Medulla oblongata (tissue), 1 donor: ENCODE data around the gene DOCK3.
"Not testable (repeated sequence)": the region's sequence is repeated elsewhere in the genome, so short reads cannot be mapped to it uniquely, and the experiment has no call there.

Experiments
- DNase-seq: peaks from one replicate; pipeline ENCODE4 v3.0.0-alpha.2; 2015; ENCODE audit errors: extremely low spot score

The DOCK3 gene

GRCh38 chr3:51094838-51095237 is 420.1 kb downstream of the DOCK3 start:
- not testable (repeated sequence) for DNase-seq

GRCh38 chr3:51099794-51100535 is 425.2 kb downstream of the DOCK3 start:
- no peak for DNase-seq

- DNase-seq = no peak
Observed at GRCh38 chr3:51100536-51100851, 425.8 kb downstream of the DOCK3 start.

GRCh38 chr3:51102396-51102795 is 427.7 kb downstream of the DOCK3 start:
- no peak for DNase-seq

- DNase-seq = no peak
Observed at GRCh38 chr3:51106242-51106876, 431.6 kb downstream of the DOCK3 start.

- DNase-seq = no peak
Observed at GRCh38 chr3:51110586-51110985, 435.9 kb downstream of the DOCK3 start.

GRCh38 chr3:51122944-51123343 is 448.2 kb downstream of the DOCK3 start:
- no peak for DNase-seq

- DNase-seq = no peak
Observed at GRCh38 chr3:51123531-51123930, 448.8 kb downstream of the DOCK3 start.

- not testable (repeated sequence) for DNase-seq
Observed at GRCh38 chr3:51131607-51132006, 456.9 kb downstream of the DOCK3 start.

- DNase-seq = no peak
Observed at GRCh38 chr3:51137715-51138114, 463.0 kb downstream of the DOCK3 start.

- DNase-seq = no peak
Observed at GRCh38 chr3:51139616-51140015, 464.9 kb downstream of the DOCK3 start.

GRCh38 chr3:51141573-51141972 is 466.8 kb downstream of the DOCK3 start:
- DNase-seq = no peak

- DNase-seq = no peak
Observed at GRCh38 chr3:51145811-51146585, 471.3 kb downstream of the DOCK3 start.

- no peak for DNase-seq
Observed at GRCh38 chr3:51146781-51147180, 472.1 kb downstream of the DOCK3 start.

GRCh38 chr3:51156147-51156546 is 481.4 kb downstream of the DOCK3 start:
- DNase-seq = no peak

- DNase-seq = no peak
Observed at GRCh38 chr3:51163051-51163450, 488.3 kb downstream of the DOCK3 start.

- no peak for DNase-seq
Observed at GRCh38 chr3:51173518-51174271, 499.0 kb downstream of the DOCK3 start.

GRCh38 chr3:51176923-51177322 is 502.2 kb downstream of the DOCK3 start:
- no peak for DNase-seq

- not testable (repeated sequence) for DNase-seq
Observed at GRCh38 chr3:51186446-51186845, 511.7 kb downstream of the DOCK3 start.

- no peak for DNase-seq
Observed at GRCh38 chr3:51190199-51190598, 515.5 kb downstream of the DOCK3 start.

GRCh38 chr3:51190827-51191226 is 516.1 kb downstream of the DOCK3 start:
- no peak for DNase-seq

- DNase-seq = no peak
Observed at GRCh38 chr3:51191768-51192167, 517.0 kb downstream of the DOCK3 start.
